PC-3 (cell line): Measurements from ENCODE around the gene GNB1. TPM values are rescaled to one million over a fixed set of nuclear protein-coding genes. Genes with fewer than 3 reads are reported as not detected.

ENCODE experiments used
- ATAC-seq: fragments of 200-7000 bp; cut with Tn5 transposase; 2 replicates; pipeline ENCODE4 v1.9.1; 2020; ENCODE audit warnings: mild to moderate bottlenecking, moderate library complexity
- BruUV-seq: library from RNA; stranded (reverse); fragments of 400-500 nt; replicated peaks from 2 replicates; lab custom pipeline; 2021; lab: Mats Ljungman, UMichigan
- CTCF ChIA-PET: fragments of 300-600 bp; sonication (Branson Sonifier 250); formaldehyde crosslinking; loops from one replicate; lab custom pipeline; 2022; ENCODE audit warnings: antibody characterized with exemption; lab: Charles Lee
- POLR2A ChIA-PET: fragments of 300-600 bp; sonication (Branson Sonifier 250); formaldehyde crosslinking; loops from one replicate; lab custom pipeline; 2022; ENCODE audit warnings: antibody characterized with exemption; ENCODE audit not compliant: unreplicated experiment; lab: Charles Lee
- DNase-seq: peaks from one replicate; pipeline ENCODE4 v3.0.0-alpha.2; 2015
- H2AFZ ChIP-seq: fragments of 300-600 bp; sonication (generic); 2 replicates; pipeline ENCODE4 v1.6.0; 2016; ENCODE audit warnings: antibody characterized with exemption, low read length
- H3F3A ChIP-seq: fragments of 300-600 bp; sonication (generic); one replicate; pipeline ENCODE4 v1.6.0; 2017; ENCODE audit warnings: antibody characterized with exemption, low read length, control low read depth, mild to moderate bottlenecking; ENCODE audit not compliant: unreplicated experiment
- H3K27ac ChIP-seq: fragments of 300-600 bp; sonication (generic); 2 replicates; pipeline ENCODE4 v1.5.1; 2016; ENCODE audit warnings: mild to moderate bottlenecking, low read length
- H3K27me3 ChIP-seq: fragments of 300-600 bp; sonication (generic); 2 replicates; pipeline ENCODE4 v1.6.1; 2016; ENCODE audit warnings: low read length, mixed read lengths
- H3K36me3 ChIP-seq: fragments of 300-600 bp; sonication (generic); 2 replicates; pipeline ENCODE4 v1.6.1; 2016; ENCODE audit warnings: low read depth, mixed run types, low read length, mixed read lengths
- H3K4me1 ChIP-seq: fragments of 300-600 bp; sonication (generic); 2 replicates; pipeline ENCODE4 v1.5.1; 2016; ENCODE audit warnings: low read length; ENCODE audit not compliant: insufficient read depth
- H3K4me2 ChIP-seq: fragments of 300-600 bp; sonication (generic); 2 replicates; pipeline ENCODE4 v1.6.0; 2016; ENCODE audit warnings: low read length
- H3K4me3 ChIP-seq: fragments of 300-600 bp; sonication (generic); 2 replicates; pipeline ENCODE4 v1.5.1; 2016; ENCODE audit warnings: mild to moderate bottlenecking, low read length, mixed read lengths
- H3K79me2 ChIP-seq: fragments of 300-600 bp; sonication (generic); 2 replicates; pipeline ENCODE4 v1.6.1; 2017; ENCODE audit warnings: low read length, mixed read lengths
- H3K9ac ChIP-seq: fragments of 300-600 bp; sonication (generic); 2 replicates; pipeline ENCODE4 v1.6.0; 2016; ENCODE audit warnings: mild to moderate bottlenecking, low read length
- H3K9me2 ChIP-seq: fragments of 300-600 bp; sonication (generic); replicated peaks from 2 replicates; pipeline ENCODE4 v1.6.1; 2016; ENCODE audit warnings: mixed run types, low read length, mixed read lengths
- H3K9me3 ChIP-seq: fragments of 300-600 bp; sonication (generic); 2 replicates; pipeline ENCODE4 v1.6.1; 2016; ENCODE audit warnings: low read length, mixed read lengths
- H4K20me1 ChIP-seq: fragments of 300-600 bp; sonication (generic); 2 replicates; pipeline ENCODE4 v1.6.1; 2016; ENCODE audit warnings: low read length, mixed read lengths
- CTCF ChIP-seq: fragments of 300-600 bp; sonication (generic); conservative IDR thresholded peaks from 2 replicates; pipeline ENCODE4 v1.5.1; 2017; ENCODE audit warnings: antibody characterized with exemption, low read depth, mild to moderate bottlenecking, low read length
- EZH2 ChIP-seq: fragments of 300-600 bp; sonication (generic); IDR thresholded peaks from one replicate; pipeline ENCODE4 v1.6.1; 2017; ENCODE audit warnings: antibody characterized with exemption, mild to moderate bottlenecking, low read length; ENCODE audit not compliant: unreplicated experiment
- EZH2phosphoT487 ChIP-seq: fragments of 300-600 bp; sonication (generic); IDR thresholded peaks from 2 replicates; pipeline ENCODE4 v1.6.1; 2018; ENCODE audit warnings: mild to moderate bottlenecking, antibody characterized with exemption, low read length, borderline replicate concordance
- intact Hi-C: fragments of 100-400 bp; cut with micrococcal nuclease; formaldehyde crosslinking; loops from 2 replicates; pipeline ENCODE4 v1.9.0; 2023
- total RNA-seq: library from RNA; depleted of rRNA; stranded (reverse); fragments of >200 nt; gene quantifications from 2 replicates; pipeline ENCODE4 v1.2.3, GENCODE V29; 2014

GNB1 gene
- total RNA-seq, 1 experiment from 2014 or later: 125 TPM

GRCh38 chr1:1780598-1781525 lies 110.0 kb downstream of the GNB1 start:
- intact Hi-C loops: no loop called here
- peaks cover 41% of the 10 kb centered on the region for H3K4me1 ChIP-seq

GRCh38 chr1:1779691-1780597 lies 110.9 kb downstream of the GNB1 start:
- CTCF ChIA-PET: no interaction called here
- ATAC-seq (no peak), DNase-seq (no peak)
- Histone ChIP-seq H3K36me3 (peaks cover 6% of the 10 kb centered on the region), H3K27ac (no peak overlapping the region), H3K4me2 (no peak overlapping the region), H3K27me3 (no peaks in the 10 kb centered on the region), H3K9ac (no peak overlapping the region), H2AFZ (no peak overlapping the region), H3K9me2 (no peaks in the 10 kb centered on the region), H3K4me1 (peaks cover 49% of the 10 kb centered on the region), H3K4me3 (no peak overlapping the region), H4K20me1 (peaks cover 20% of the 10 kb centered on the region), H3K9me3 (no peaks in the 10 kb centered on the region), H3F3A (peaks cover 3% of the 10 kb centered on the region), H3K79me2 (peaks cover 32% of the 10 kb centered on the region)
- intact Hi-C loops: no loop called here
- POLR2A ChIA-PET: no interaction called here
- TF ChIP-seq EZH2 (no peak), CTCF (no peak), EZH2phosphoT487 (no peak)
- BruUV-seq: no TSS peak

More at GRCh38 chr1:1780598-1781525, 110.0 kb downstream of the GNB1 start:
- Histone ChIP-seq H3F3A (peaks cover 3% of the 10 kb centered on the region), H3K4me2 (no peak overlapping the region), H3K79me2 (peaks cover 23% of the 10 kb centered on the region), H3K9me2 (no peaks in the 10 kb centered on the region), H3K36me3 (peaks cover 13% of the 10 kb centered on the region), H4K20me1 (peaks cover 11% of the 10 kb centered on the region), H3K27me3 (no peaks in the 10 kb centered on the region), H3K27ac (no peak overlapping the region), H3K9ac (no peak overlapping the region), H3K4me3 (no peak overlapping the region), H2AFZ (no peak overlapping the region), H3K9me3 (no peaks in the 10 kb centered on the region)
- DNase-seq: no peak
- no peak for ATAC-seq
- CTCF ChIA-PET: no interaction called here
- BruUV-seq: no TSS peak
- POLR2A ChIA-PET: no interaction called here
- TF ChIP-seq CTCF: no peak
- TF ChIP-seq EZH2: no peak
- no peak for TF ChIP-seq EZH2phosphoT487
